GM18502 (cell line): ENCODE data around the gene QSER1.
"Not testable (repeated sequence)": the region's sequence is repeated elsewhere in the genome, so short reads cannot be mapped to it uniquely, and the experiment has no call there.

Source experiments
- ATAC-seq: cut with Tn5 transposase; IDR thresholded peaks from one replicate; pipeline ENCODE4 v1.9.1; 2021; ENCODE audit warnings: mild to moderate bottlenecking; ENCODE audit not compliant: unreplicated experiment, poor library complexity

QSER1 gene

GRCh38 chr11:32892355-32893092 is at the start of gene QSER1:
Gene QSER1, plus strand, starts transcription at chr11:32892811. Its CDS starts 315 bp downstream, at chr11:32893126.
- ATAC-seq, result peak; percentile 70

DNA sequence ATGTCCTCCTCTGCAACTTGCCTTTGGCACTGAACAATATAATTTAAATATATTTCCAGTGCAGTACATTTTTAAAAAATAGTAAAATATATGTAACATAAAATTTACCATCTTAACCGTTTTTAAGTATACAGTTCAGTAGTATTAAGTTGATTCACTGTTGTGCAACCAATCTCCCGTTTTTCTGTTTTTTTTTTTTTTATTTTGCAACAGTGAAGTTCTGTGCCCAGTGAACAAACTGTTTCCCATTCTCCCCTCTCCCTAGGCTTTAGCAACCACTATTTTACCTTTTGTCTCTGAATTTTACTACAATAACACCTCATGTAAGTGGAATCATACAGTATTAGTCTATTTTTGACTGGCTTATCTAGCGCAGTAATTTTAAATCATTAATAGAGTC is 49.1 kb upstream of the QSER1 start:
- no peak for ATAC-seq

- no peak for ATAC-seq
Observed at GRCh38 chr11:32847511-32847910, 45.1 kb upstream of the QSER1 start.

GRCh38 chr11:32849761-32850160 is 42.9 kb upstream of the QSER1 start:
- no peak for ATAC-seq

- no peak for ATAC-seq
Observed at GRCh38 chr11:32851251-32851650, 41.4 kb upstream of the QSER1 start.

DNA sequence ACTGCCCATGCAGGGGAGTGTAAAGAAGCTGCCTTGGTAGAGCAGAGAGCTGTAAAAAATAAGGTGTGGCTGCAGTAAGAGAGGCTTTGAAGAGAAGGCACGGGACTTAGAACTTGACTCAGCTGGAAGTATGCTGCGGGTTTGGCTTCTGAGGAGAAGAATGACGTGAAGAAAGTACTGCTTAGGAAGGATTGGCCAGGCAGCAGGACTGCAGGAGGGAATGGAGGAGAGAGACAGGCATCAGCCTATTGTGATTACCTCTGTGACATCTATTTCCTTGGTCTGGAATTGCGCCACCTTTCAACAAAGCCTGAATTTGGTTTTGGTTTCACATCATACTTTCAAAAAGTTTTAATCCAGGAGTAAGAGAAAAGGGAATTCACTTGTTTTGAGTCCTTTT is 40.4 kb upstream of the QSER1 start:
- ATAC-seq, result no peak

- ATAC-seq, result no peak
Observed at GRCh38 chr11:32855601-32856000, 37.0 kb upstream of the QSER1 start.

DNA sequence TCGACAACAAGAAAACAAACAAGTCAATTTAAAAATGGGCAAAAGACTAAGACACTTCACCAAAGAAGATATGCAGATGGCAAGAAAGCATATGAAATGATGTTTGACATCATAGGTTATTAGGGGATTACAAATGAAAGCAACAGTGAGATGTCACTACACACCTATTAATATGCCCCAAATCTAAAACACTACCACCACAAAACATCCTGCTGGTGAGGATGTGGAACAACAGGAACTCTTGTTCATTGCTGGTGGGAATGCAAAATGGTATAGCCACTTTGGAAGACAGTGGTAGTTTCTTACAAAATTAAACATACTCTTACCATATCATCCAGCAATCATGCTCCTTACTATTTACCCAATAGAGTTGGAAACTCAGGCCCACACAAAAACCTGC is 33.9 kb upstream of the QSER1 start:
- ATAC-seq, result no peak

- no peak for ATAC-seq
Observed at GRCh38 chr11:32861850-32862577, 30.6 kb upstream of the QSER1 start.

- no peak for ATAC-seq
Observed at GRCh38 chr11:32864555-32864954, 28.1 kb upstream of the QSER1 start.

DNA sequence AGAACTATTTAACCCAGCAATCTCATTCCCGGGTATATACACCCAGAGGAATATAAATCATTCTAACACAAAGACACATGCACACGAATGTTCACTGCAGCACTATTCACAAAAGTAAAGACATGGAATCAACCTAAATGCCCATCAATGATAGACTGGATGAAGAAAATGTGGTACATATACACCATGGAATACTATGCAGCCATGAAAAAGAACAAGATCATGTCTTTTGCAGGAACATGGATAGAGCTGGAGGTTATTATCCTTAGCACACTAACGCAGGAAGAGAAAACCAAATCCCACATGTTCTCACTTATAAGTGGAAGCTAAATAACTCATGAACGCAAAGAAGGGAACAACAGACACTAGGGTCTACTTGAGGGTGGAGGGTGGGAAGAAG is 23.9 kb upstream of the QSER1 start:
- not testable (repeated sequence) for ATAC-seq

DNA sequence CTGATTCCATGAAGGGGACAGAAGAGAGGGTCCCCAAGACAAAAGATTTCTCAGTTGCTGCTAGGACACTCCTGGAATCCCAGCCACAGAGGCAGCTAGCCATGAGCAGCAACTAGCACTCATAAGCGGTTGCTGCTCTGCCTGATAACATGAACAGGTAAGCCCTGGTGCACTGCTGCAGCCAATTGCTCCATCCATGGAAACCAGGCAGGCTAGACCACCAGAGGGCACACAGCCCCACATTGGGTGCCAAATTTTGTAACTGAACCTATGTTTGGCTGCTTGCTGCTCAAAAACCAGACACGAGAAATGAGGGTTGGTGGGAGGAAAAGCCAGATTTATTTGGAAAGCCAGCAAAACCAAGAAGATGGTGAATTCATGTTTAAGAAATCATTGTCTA is 21.9 kb upstream of the QSER1 start:
- no peak for ATAC-seq

DNA sequence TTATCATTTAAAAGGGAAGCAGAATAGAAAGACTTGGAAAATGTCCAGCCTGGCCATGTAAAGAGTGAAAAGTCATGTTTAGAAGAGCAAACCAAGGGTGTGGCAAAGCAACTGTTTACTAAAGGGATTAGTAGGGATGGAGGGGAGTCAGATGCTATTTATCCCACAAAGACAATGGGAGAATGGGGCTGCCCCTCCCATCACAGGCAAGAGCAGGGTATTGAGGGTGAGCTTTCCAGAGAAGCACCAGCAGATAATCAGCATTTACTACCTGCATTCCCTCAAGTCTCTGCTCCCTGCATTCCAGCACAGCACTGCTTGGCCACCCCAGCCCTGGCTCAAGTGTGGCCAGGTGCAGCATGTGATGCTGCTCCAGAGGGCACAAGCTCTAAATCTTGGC is 18.5 kb upstream of the QSER1 start:
- ATAC-seq, result no peak

DNA sequence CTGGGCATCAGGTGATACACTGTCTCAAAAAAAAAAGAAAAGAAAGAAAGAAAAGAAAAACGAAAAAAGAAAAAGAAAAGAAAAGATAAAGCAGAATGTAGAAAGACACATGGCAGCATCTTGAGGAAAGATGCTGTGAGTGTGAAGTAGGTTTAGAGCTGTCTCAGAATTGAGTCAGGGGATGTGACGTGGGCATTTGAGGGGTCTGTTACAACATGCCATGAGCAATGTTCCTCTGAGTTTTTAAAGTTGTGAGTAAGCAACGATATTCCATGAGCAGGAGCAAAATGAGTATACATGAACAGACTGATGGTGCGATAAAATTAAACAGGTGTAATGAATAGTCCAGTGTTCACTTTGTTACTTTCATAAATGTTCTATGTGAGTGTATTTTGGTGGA is 11.3 kb upstream of the QSER1 start:
- ATAC-seq, result no peak

DNA sequence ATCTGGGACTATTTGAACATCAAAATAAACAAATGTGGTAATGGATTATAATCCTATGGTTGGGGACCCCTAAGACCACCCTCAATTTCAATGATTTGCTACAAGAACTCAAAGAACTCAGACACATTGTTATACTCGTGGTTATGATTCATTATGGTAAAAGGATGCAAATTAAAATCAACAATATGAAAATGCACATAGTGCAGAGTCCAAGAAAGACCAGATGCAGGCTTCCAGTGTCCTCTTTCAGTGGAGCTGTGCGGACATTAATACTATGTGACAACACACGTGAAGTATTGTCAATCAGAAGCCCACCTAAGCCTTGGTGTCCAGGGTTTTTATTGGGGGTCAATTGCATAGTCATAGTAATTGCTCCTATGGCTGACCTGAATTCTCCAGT is 9.2 kb upstream of the QSER1 start:
- ATAC-seq, result no peak

- ATAC-seq, result no peak
Observed at GRCh38 chr11:32884023-32884422, 8.6 kb upstream of the QSER1 start.

DNA sequence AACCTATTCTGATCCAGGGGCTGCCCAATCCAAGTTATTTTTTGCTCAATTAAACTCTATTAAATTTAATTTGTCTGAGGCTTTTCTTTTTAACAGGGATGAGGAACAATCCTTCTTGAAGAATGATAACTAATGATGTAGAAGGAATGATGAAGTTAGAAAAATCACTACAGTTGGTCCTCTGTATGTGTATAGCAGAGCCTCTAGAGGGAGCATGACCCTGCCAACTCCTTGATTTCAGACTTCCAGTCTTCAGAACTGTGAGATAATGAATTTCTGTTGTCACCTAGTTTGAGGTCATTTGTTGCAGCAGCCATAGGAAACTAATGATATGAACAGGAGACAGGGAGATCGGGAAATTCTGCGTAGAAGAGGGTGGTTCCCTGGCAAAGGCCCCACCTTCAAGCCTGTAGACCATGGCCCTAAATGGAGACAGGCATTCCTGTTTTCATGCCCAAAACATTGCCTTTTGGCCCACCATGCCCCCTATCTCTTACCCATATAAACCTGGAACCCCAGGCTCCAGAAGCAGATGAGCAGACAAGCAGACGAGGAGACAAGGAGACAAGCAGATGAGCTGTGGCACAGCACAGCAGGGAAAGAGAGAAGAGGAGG is 7.7 kb upstream of the QSER1 start:
- ATAC-seq, result no peak

GRCh38 chr11:32885556-32885955 is 7.1 kb upstream of the QSER1 start:
- ATAC-seq, result no peak

DNA sequence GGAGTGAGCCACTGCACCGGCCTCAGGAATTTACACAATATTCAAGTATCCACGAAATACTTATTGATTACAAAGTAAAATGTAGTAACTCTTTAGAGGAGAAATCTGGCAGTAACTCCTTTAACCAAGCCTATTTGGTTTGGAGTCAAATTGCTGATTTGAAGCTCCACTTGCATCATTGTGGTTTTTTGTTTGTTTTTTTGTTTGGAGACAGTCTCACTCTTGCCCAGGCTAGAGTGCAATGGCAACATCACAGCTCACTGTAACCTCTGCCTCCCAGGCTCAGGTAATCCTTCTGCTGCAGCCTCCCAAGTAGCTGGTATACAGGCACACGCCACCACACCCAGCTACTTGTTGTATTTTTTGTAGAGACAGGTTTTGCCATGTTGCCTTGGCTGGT is 6.4 kb upstream of the QSER1 start:
- ATAC-seq, result no peak

- not testable (repeated sequence) for ATAC-seq
Observed at GRCh38 chr11:32887707-32888383, 4.8 kb upstream of the QSER1 start.

DNA sequence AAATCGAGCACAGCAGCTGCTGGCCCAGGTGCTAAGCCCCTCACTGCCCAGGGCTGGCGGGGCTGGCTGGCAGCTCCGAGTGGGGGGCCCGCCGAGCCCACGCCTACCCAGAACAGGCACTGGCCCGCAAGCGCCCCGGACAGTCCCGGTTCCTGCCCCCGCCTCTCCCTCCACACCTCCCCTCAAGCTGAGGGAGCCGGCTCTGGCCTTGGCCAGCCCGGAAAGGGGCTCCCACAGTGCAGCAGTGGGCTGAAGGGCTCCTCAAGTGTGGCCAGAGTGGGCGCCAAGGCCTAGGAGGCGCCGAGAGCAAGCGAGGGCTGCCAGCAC is 4.3 kb upstream of the QSER1 start:
- not testable (repeated sequence) for ATAC-seq
